Activated T-helper 1 cell treated with anti-CD3 and anti-CD28 coated beads, Interleukin-2, amount 50 U/mL, for 16 hours (primary cell): Measurements from ENCODE around the gene RNF17.

ENCODE experiments used
- DNase-seq, 2 donors: peaks; one replicate each; pipeline ENCODE4 v3.0.0-alpha.2; 2020; ENCODE audit warnings: low read depth in 1 of 2, low spot score in 1 of 2

Gene RNF17

GRCh38 chr13:24851546-24851945 lies 87.6 kb downstream of the RNF17 start:
- no peak for DNase-seq

- no peak for DNase-seq
Observed at GRCh38 chr13:24854311-24854710, 90.3 kb downstream of the RNF17 start.

- no peak for DNase-seq
Observed at GRCh38 chr13:24858953-24859352, 95.0 kb downstream of the RNF17 start.

- DNase-seq: no peak
Observed at GRCh38 chr13:24860770-24861169, 96.8 kb downstream of the RNF17 start.

GRCh38 chr13:24861617-24862362 lies 97.8 kb downstream of the RNF17 start:
- no peak for DNase-seq

- DNase-seq: no peak
Observed at GRCh38 chr13:24863748-24864540, 100.0 kb downstream of the RNF17 start.

GRCh38 chr13:24864579-24864978 lies 100.6 kb downstream of the RNF17 start:
- no peak for DNase-seq

- no peak for DNase-seq
Observed at GRCh38 chr13:24865163-24865953, 101.4 kb downstream of the RNF17 start.

- no peak for DNase-seq
Observed at GRCh38 chr13:24866488-24866887, 102.5 kb downstream of the RNF17 start.

GRCh38 chr13:24868874-24869273 lies 104.9 kb downstream of the RNF17 start:
- no peak for DNase-seq

- no peak for DNase-seq
Observed at GRCh38 chr13:24870380-24870760, 106.4 kb downstream of the RNF17 start.

- DNase-seq: no peak
Observed at GRCh38 chr13:24875566-24875965, 111.6 kb downstream of the RNF17 start.

- DNase-seq: no peak
Observed at GRCh38 chr13:24877531-24877930, 113.6 kb downstream of the RNF17 start.

GRCh38 chr13:24878340-24878739 lies 114.4 kb downstream of the RNF17 start:
- DNase-seq: no peak

GRCh38 chr13:24882665-24883064 lies 118.7 kb downstream of the RNF17 start:
- DNase-seq: no peak

- DNase-seq: no peak
Observed at GRCh38 chr13:24887759-24888158, 123.8 kb downstream of the RNF17 start.

- DNase-seq: no peak
Observed at GRCh38 chr13:24888291-24888931, 124.4 kb downstream of the RNF17 start.

- DNase-seq: no peak
Observed at GRCh38 chr13:24890256-24890655, 126.3 kb downstream of the RNF17 start.

GRCh38 chr13:24891476-24892108 lies 127.6 kb downstream of the RNF17 start:
- no peak for DNase-seq

- no peak for DNase-seq
Observed at GRCh38 chr13:24892829-24893228, 128.9 kb downstream of the RNF17 start.

GRCh38 chr13:24893863-24894262 lies 129.9 kb downstream of the RNF17 start:
- DNase-seq: no peak
